Esophagus (tissue), 2 donors: ENCODE results near the gene ZNF614. TPM values are rescaled to one million over a fixed set of nuclear protein-coding genes. Genes with fewer than 3 reads are reported as not detected.
"Not testable (repeated sequence)": the region's sequence is repeated elsewhere in the genome, so short reads cannot be mapped to it uniquely, and the experiment has no call there.

Experiments used
- H3K27ac ChIP-seq, 2 donors: one replicate each; pipeline ENCODE4 v1.5.1; 2013; ENCODE audit warnings: low read depth in 2 of 2, mild to moderate bottlenecking in 2 of 2, inconsistent platforms in 1 of 2, low read length in 1 of 2, moderate library complexity in 1 of 2
- H3K27me3 ChIP-seq, 2 donors: one replicate each; pipeline ENCODE4 v1.6.1; 2013; ENCODE audit warnings: low read length in 2 of 2, control low read depth in 1 of 2, mild to moderate bottlenecking in 1 of 2; ENCODE audit not compliant: insufficient read depth in 2 of 2, control insufficient read depth in 1 of 2
- H3K36me3 ChIP-seq, 2 donors: one replicate each; pipeline ENCODE4 v1.6.1; 2013; ENCODE audit warnings: low read length in 1 of 2; ENCODE audit not compliant: control insufficient read depth in 2 of 2, insufficient read depth in 2 of 2
- H3K4me1 ChIP-seq, 2 donors: one replicate each; pipeline ENCODE4 v1.6.1; 2013; ENCODE audit warnings: low read length in 1 of 2; ENCODE audit not compliant: control insufficient read depth in 2 of 2, insufficient read depth in 2 of 2
- H3K4me3 ChIP-seq, 2 donors: one replicate each; pipeline ENCODE4 v1.5.1; 2013; ENCODE audit warnings: low read length in 2 of 2, mild to moderate bottlenecking in 2 of 2, low read depth in 1 of 2, moderate library complexity in 1 of 2
- H3K9me3 ChIP-seq, 2 donors: one replicate each; pipeline ENCODE4 v1.6.1; 2013; ENCODE audit warnings: mild to moderate bottlenecking in 2 of 2, low read depth in 1 of 2, low read length in 1 of 2, moderate library complexity in 1 of 2; ENCODE audit not compliant: control insufficient read depth in 2 of 2, insufficient read depth in 1 of 2
- WGBS, 2 donors: extraction: QIAGEN DNeasy Blood & Tissue Kit; methylation state at CpG; one replicate each; pipeline ENCODE4 v1.1.7; 2013; 5-methylcytosine and 5-hydroxymethylcytosine counted together
- polyA plus RNA-seq, 2 donors: library from polyadenylated mRNA; stranded (reverse); fragments of 200-250 nt; gene quantifications; one replicate each; pipeline ENCODE4 v1.2.3, GENCODE V29; 2013
- donor health status: healthy with polysubstance abuse.
- donor health status: Bipolar disorder and iron deficiency.

Gene ZNF614
- polyA plus RNA-seq, 2 donors = 1.0 to 2.6 TPM

DNA sequence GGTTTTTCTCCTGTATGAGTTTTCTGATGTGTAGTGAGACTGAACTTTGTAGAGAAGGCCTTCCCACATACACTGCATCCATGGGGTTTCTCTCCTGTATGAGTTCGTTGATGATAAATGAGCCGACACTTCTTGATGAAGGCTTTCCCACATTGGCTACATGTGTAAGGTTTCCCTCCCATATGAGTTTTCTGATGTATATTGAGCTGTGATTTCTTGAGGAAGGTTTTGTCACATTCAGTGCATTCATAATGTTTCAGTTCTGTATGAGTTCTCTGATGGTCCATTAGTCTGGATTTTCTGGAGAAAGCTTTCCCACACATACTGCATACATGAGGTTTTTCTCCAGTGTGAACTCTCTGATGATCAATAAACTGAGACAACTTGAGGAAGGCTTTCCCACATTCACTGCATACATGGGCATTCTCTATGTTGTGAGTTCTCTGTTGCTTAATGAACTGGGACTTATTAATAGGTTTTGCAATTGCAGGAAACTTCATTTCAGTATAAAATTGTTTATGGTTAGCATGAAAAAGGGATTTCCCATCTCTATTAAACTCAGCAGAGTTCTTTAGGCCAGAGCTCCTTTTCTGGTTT, 34.0 kb downstream of the ZNF614 start:
- 99% methylated on average over 2 of the region's 2 CpGs for WGBS, 2 donors
- no peaks in the 10 kb centered on the region for H3K4me1 ChIP-seq
- peaks cover 7 to 8% of the 10 kb centered on the region in 2 donors for H3K36me3 ChIP-seq
- H3K9me3 ChIP-seq = peaks cover 6 to 29% of the 10 kb centered on the region in 2 donors
- no peaks in the 10 kb centered on the region for H3K27me3 ChIP-seq
- no peak overlapping the region for H3K27ac ChIP-seq
- H3K4me3 ChIP-seq = peak overlapping the region in 1 of 2 donors; percentile 24

DNA sequence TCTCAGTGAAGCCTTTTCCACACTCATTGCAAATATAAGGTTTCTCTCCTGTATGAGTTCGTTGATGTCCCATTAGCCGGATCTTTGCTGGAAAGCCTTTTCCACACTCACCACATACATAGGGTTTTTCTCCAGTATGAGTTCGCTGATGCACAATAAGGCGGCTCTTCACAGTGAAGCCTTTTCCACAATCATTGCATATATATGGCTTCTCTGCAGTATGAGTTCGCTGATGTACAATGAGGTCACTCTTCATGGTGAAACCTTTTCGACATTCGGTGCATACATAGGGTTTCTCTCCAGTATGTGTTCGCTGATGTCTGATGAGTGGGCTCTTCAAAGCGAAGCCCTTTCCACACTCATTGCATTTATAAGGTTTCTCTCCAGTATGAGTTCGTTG, 34.8 kb downstream of the ZNF614 start:
- peaks cover 6 to 26% of the 10 kb centered on the region in 2 donors for H3K9me3 ChIP-seq
- H3K4me1 ChIP-seq = no peaks in the 10 kb centered on the region
- H3K27me3 ChIP-seq = no peaks in the 10 kb centered on the region
- H3K36me3 ChIP-seq = peaks cover 4 to 8% of the 10 kb centered on the region in 2 donors
- 98 to 99% methylated on average over 10 of the region's 10 CpGs for whole genome bisulfite sequencing, 2 donors
- H3K27ac ChIP-seq = no peak overlapping the region
- H3K4me3 ChIP-seq = no peak overlapping the region

DNA sequence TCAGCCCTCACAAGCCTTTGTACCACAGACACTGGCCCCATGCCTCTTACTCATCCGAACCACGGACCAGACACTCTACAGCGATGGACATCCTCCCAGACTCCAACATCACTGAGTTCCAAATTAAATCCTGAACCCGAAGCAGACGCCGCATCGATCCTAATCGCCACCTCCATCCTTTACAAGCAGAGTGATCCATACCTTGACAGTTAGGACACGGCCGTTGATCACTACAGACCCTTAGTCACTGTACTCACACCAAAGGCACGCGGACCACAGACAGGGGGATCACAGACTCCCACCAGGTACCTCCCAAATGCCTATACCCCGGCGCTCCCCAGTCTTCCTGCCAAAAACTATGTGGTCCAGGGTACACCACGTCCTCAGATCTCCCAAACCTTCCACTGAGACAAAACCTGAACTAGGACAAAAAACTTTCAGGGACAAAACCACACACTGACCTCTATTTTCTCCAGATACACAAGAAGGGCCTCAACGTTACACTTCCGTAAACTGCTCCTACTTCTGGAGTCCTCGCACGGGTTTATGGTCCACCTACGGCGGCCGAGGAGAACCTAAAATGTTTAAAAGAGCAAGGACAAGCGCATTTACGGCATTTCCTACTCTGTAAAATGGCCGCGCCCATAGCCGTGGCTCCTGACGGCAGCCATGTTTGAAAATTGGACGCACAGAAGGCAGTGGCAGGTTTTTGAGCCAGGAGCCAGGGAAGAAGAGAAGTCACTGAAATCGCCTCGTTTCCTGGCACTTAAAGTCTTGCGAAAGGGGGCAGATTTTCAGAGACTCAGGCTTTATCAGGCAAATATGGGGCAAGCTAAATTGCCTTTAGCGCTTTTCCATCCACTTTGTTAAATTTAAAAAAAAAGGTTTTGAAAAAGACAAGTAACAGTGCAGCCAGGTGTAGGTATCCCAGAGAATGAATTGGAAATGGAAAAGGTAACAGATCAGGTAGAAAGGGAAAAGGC, 41.6 kb downstream of the ZNF614 start, which contains the start of gene ZNF350:
Gene ZNF350 (minus strand): TSS at position 532 of the 983 bp plus-strand sequence. CDS start 12,480 bp downstream, outside the sequence.
- H3K9me3 ChIP-seq = peaks cover 3 to 9% of the 10 kb centered on the region in 2 donors
- H3K36me3 ChIP-seq = no peaks in the 10 kb centered on the region
- 2 to 3% methylated on average over 33 of the region's 33 CpGs for WGBS, 2 donors
- H3K27ac ChIP-seq = peak within 1 kb of the TSS; percentile 38 to 84
- no peaks in the 10 kb centered on the region for H3K4me1 ChIP-seq
- H3K27me3 ChIP-seq = no peaks in the 10 kb centered on the region
- peak within 1 kb of the TSS; percentile 89 to 99 for H3K4me3 ChIP-seq

DNA sequence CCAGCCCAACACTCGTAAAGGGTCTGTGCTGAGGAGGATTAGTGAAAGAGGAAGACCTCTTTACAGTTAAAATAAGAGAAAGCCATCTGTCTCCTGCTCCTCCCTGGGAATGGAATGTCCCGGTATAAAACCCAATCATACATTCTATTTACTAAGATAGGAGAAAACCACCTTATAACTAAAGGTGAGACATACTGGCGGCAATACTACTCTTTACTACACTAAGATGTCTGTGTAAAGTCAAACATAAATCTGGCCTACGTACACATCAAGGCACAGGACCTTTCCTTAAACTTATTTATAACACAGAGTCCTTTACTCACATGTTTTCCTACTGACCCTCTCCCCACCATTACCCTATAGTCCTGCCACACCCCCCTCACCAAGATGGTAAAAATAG, 44.8 kb downstream of the ZNF614 start:
- no peaks in the 10 kb centered on the region for H3K4me1 ChIP-seq
- WGBS, 2 donors = 93 to 94% methylated on average over 4 of the region's 4 CpGs
- no peaks in the 10 kb centered on the region for H3K27me3 ChIP-seq
- no peak overlapping the region for H3K27ac ChIP-seq
- peaks cover 11 to 21% of the 10 kb centered on the region in 2 donors for H3K9me3 ChIP-seq
- H3K4me3 ChIP-seq = no peak overlapping the region
- H3K36me3 ChIP-seq = peaks cover 2 to 8% of the 10 kb centered on the region in 2 donors

DNA sequence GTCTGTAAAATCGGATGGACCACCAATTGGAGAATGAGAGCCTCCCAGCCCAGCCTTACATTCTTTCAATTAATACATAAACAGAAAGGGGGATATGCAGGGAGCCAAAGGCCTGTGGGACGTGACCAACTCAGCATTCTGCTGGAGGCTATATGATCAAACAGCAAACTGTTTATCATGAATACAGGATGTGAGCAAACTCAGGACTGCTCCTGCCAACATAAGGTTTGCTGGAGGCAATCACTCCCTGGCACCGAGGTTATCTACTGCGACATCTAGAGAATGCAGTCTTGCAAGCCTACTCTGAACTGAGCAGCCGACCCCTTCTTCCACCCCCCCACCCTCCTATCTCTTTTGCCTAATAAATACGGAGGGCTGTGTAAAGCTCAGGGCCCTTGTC, 47.3 kb downstream of the ZNF614 start:
- not testable (repeated sequence) for H3K4me3 ChIP-seq, H3K4me1 ChIP-seq, H3K27me3 ChIP-seq, H3K27ac ChIP-seq
- peaks cover 18 to 32% of the 10 kb centered on the region in 2 donors for H3K9me3 ChIP-seq
- H3K36me3 ChIP-seq = peaks cover 2 to 11% of the 10 kb centered on the region in 2 donors
- 92 to 95% methylated on average over 6 of the region's 6 CpGs for WGBS, 2 donors

DNA sequence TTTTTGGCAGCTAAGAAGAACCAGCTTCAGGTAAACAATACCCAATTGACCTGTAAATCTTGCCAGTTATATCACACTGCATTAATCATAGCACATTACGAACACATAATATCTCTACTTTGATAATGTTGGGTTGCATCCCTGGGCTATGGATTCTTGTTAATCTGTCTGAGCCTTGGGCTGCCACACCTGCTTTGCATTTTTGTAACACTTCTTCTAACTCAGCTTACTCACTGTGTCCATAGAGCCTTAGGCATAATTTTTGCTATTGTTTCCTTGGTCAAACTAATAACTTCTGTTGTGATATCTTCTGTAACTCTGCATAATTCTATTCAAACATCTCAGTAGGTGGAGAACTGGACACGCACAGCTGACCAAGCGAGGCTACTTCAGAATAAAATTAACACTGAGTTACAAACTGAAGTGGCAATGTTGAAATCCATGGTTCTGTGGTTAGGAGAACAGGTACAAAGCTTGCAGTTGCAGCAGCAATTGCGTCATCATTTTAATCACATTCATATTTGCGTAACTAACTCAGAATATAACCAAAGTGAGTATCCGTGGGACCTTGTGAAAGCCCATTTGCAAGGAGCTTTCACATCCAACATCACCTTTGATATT, 48.0 kb downstream of the ZNF614 start:
- no peaks in the 10 kb centered on the region for H3K27me3 ChIP-seq
- H3K36me3 ChIP-seq = peaks cover 2 to 11% of the 10 kb centered on the region in 2 donors
- H3K9me3 ChIP-seq = peaks cover 21 to 35% of the 10 kb centered on the region in 2 donors
- H3K27ac ChIP-seq = no peak overlapping the region
- 94 to 95% methylated on average over 6 of the region's 6 CpGs for WGBS, 2 donors
- H3K4me3 ChIP-seq = no peak overlapping the region
- no peaks in the 10 kb centered on the region for H3K4me1 ChIP-seq

DNA sequence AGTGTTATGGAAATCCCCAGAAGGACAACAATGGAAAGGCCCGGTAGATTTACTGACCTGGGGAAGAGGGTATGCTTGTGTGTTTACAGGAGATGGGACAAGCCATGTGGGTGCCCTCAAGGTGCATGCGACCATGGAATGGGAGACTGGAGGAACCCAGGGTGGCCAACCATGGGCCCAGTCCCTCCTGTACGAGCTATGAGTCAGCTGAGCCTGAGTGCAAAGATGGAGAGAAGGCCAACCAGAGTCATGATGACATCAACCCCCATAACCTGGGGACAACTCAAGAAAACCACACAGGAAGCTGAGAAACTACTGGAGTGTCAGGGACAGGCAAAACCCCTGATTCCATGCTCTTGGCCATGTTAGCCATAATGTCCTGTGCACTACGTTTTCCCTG, 49.3 kb downstream of the ZNF614 start:
- Histone ChIP-seq H3K4me1 (no peaks in the 10 kb centered on the region), H3K27me3 (no peaks in the 10 kb centered on the region), H3K9me3 (peaks cover 20 to 42% of the 10 kb centered on the region in 2 donors), H3K36me3 (peaks cover 7 to 15% of the 10 kb centered on the region in 2 donors), H3K4me3 (no peak overlapping the region), H3K27ac (no peak overlapping the region)
- WGBS, 2 donors = 93 to 97% methylated on average over 4 of the region's 4 CpGs

DNA sequence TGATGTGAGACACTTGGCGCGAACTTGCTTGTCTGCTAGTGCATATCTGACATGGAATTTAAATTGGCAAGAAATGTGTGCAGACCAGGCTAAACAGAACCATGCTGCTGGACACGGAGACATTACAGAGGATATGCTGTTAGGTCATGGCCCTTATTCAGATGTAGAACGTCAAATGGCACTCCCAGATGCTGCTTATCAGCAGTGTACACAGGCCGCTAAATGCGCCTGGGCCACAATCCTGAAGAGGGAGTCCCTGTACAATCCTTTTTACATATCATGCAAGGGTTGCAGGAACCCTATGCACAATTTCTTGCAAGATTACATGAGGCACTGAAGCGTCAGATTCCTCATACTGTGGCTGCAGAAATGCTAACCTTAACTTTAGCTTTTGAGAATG, 50.8 kb downstream of the ZNF614 start:
- H3K4me3 ChIP-seq = no peak overlapping the region
- WGBS, 2 donors = 90 to 91% methylated on average over 7 of the region's 7 CpGs
- H3K4me1 ChIP-seq = no peaks in the 10 kb centered on the region
- H3K36me3 ChIP-seq = peaks cover 16 to 21% of the 10 kb centered on the region in 2 donors
- H3K27ac ChIP-seq = no peak overlapping the region
- H3K9me3 ChIP-seq = peaks cover 24 to 43% of the 10 kb centered on the region in 2 donors
- H3K27me3 ChIP-seq = no peaks in the 10 kb centered on the region

DNA sequence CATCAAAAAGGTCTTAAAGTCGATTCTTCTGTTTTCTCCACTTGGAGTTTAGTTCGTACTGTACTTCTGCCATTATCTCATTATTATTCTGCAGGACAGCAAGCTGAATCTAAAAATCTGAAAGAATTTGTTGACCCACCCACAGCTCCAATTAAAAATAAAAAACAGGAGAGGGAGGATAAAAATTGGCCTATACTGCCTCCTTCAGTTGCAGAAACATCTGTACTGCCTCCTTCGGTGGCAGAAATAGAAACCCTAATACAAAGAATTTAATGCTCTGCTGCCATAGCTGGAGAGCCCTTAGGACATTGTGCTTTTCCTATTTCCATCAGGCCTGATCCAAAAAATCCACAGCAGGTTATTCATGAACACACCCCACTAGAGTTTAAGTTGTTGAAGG, 51.3 kb downstream of the ZNF614 start:
- peaks cover 25 to 43% of the 10 kb centered on the region in 2 donors for H3K9me3 ChIP-seq
- 91 to 93% methylated on average over 3 of the region's 3 CpGs for WGBS, 2 donors
- H3K36me3 ChIP-seq = peaks cover 16 to 22% of the 10 kb centered on the region in 2 donors

More for the DNA sequence above, 51.3 kb downstream of the ZNF614 start:
- no peak overlapping the region for H3K4me3 ChIP-seq
- H3K27me3 ChIP-seq = no peaks in the 10 kb centered on the region
- H3K4me1 ChIP-seq = no peaks in the 10 kb centered on the region
- H3K27ac ChIP-seq = no peak overlapping the region
